NCI-H510A treated with DMSO at 0.1 percent for 48 hours (cell line): Measurements from ENCODE around the gene ZNF81.
A peak's percentile ranks its signal among the peaks of the same experiment; 100 is the strongest.
"Not testable (repeated sequence)": the region's sequence is repeated elsewhere in the genome, so short reads cannot be mapped to it uniquely, and the experiment has no call there.

Source experiments
- DNase-seq: peaks from one replicate; lab custom pipeline; 2025; lab: John Stamatoyannopoulos, UW

ZNF81 gene

DNA sequence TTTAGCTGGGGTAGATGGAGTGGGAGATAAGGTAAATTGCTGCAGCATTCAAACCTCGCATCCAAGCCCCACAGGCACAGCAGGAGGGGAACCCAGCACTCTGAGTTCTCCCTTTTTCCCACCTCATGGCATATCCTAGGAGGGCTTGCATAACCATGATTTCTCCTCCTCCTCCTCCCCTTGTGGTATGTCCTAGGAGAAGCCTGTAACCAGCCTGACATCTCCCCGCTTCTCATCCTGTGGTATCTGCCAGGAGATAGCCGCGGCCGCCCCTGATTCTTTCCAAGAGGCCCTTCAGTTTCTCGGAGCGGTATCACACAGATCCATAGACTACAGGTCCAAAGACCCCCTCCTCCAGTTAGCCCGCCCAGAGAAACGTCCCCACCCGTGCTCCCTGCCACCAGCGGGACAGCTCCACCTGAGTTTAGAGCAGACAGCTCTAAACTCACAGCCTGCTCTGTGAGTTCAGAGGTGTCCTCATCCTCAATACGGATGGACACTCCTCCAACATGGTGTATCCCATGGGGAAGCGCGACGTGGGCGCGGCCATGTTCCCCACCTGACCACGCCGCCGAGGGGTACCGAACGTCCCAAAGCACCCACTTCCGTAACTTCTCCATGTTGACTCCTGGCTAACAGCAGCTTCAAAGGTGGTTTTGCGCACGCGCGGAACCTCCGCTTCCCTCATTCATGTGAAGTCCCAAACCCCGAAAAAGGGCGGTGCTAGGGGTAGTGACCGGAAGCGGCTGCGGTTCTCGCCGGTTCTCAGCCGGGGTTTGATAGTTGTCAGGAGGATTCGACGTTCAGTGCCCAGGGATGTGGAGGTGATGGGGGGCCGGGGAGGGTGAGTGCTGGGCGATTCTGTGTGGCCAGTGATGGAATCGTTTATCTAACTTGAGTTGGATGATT is at the start of gene ZNF81:
Gene ZNF81 (plus strand): TSS at position 739 of the 909 bp plus-strand sequence. CDS start 9,366 bp downstream, outside the sequence.
- DNase-seq = peak; percentile 92

DNA sequence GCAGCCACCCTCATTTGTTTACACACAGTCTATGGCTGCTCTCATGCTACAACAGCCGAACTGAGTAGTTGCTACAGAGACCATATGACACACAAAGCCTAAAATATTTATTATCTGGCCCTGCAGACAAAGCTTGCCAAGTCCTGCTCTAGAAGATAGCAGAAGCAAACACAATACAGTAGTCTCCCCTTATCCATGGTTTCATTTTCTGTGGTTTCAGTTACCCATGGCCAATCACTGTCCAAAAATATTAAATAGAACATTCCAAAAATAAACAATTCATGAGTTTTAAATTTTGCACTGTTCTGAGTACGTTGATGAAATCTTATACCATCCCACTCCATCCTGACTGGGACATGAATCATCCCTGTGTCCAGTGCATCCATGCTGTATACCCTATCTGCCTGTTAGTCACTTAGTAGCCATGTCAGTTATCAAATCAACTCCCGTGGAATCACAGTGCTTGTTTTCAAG is 40.2 kb upstream of the ZNF81 start:
- no peak for DNase-seq

DNA sequence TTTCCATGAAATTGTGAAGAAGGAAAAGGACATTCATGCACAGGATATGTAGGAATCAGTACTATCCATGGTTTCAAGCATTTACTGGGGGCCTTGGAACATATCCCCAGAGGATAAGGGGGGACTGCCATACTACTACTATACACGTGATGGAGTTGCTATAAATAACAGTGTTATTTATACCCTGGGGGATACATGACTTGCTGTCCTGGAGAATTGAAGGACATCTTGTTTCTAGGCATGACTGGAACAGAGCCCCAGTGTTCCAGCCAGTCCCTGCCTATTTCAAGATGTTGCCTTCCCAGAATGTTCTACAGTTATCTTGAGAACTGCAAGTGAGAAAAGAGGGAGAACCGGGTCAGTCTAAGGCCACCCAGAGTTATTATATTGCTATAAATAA is 39.6 kb upstream of the ZNF81 start:
- DNase-seq = no peak

DNA sequence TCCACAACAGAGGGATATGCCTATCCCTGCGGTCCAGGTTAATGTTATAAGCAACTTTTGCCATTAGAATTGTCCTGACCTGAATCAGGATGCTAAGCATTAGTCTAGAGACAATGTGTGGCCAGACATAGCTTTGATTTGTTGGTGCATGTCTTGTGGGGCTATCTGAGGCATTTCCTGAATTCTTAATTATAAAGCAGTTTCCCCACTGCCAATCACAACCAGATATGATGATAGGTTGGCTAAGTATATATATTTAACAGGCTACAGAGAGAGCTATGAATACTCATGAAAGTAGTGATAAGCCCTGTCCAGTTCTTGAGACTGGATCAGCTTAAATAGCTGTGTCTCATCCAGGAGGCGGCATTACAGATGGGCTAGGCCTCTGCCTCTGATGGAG is 37.8 kb upstream of the ZNF81 start:
- DNase-seq = no peak

DNA sequence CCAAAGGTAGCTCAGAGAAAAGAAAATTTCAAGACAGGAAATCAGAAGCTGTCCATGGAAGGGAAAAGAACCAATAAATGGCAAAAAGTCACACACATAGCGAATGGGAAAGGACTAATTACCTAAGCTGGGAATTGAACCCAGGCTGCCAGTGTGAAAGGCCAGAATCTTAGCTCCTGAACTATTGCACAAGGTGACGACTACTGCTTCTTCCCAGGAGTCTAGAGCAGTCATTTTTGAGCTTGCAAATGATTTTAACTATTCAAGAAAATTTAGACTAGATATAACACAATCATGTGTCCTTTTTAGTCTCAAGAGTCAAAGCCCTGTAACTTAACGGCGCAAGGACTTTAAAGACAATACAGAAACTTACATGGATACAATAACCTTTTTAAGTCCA is 34.1 kb upstream of the ZNF81 start:
- no peak for DNase-seq

DNA sequence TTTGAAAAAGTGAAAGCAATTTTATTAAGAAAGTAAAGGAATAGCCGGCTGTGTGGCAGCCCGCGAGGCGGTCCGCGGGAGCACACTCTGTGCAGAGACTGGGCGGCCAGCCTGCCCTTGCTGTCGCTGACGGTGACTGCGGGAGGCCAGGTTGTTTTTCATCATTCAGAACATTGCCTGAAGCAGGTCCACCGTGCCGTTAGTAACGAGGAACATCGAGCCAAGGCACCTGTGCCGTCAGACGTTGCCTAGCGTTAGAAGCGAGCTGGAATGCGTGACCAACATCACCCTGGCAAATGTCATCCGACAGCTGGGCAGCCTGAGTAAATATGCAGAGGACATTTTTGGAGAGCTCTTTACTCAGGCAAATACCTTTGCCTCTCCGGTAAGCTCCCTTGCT is 33.6 kb upstream of the ZNF81 start:
- DNase-seq = peak; percentile 5

DNA sequence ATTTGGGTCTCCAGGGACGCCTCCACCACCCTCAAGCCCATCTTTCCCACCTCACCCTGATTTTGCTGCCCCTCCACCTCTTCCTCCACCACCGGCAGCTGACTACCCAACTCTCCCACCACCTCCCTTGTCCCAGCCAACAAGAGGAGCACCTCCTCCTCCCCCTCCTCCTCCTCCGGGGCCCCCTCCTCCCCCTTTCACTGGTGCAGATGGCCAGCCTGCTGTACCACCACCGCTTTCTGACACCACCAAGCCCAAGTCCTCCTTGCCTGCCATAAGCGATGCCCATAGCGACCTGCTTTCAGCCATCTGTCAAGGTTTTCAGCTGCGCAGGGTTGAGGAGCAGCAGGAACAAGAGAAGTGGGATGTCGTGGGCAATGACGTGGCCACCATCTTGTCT is 32.4 kb upstream of the ZNF81 start:
- DNase-seq = no peak

DNA sequence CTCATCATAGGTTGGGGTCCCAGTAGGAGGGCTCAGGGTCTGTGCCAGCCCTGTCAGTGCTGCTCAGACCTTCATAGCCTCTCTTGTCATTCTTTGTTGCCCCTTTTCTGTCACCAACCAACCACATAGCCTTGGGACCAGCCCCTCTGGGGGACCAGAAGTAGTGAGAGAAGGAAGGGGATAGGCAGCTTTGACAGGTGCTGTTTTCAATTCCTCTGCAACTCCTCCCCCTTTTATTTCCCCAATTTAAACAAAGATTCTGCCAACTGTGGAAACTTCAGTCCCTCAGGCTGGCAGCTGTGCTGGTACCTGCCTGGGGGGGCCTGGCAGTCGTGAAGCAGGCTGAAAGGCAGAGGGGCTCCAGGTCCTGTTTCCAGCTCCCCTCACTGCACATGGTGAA is 30.9 kb upstream of the ZNF81 start:
- DNase-seq = not testable (repeated sequence)

DNA sequence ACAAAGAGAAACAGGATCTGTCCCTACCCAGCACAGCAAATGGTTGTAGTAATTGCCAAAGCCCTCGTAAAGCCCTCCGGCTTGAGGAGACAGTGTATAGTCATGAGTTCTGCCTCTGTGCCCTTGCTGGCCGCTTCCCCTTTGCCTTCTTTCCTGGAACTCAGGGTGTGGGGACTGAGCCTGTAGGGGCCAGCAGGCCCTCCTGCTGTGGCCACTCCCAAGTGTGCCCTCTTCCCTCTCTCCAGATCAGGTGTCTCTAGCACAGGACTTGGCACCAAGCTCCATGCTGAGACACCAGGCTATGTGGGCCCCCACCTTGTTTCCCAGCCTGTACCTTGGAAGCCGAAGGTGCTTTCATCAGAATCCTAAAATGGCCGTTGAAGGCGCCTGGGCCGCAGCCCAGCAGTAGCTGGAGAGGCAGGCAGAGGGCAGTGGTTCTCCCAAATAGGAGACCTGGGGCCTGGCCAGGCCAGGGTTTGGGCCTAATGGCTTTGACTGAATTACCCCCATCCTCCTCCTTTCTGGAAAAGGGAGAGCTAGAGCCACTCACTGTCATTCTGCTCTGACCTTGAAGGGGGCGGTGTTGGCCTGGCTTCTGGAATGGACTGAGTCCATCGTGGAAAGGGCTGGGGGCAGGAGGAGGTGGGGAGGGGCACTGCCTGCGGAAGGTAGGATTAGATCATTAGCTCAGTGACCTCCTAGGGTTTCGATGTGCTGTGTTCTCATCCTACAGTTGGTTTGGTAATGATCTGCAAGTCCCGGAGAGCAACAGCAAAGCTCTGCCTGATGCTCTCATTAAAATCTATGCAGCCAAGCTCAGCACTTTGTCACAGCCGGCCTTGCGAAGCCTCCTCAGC is 30.1 kb upstream of the ZNF81 start:
- DNase-seq = not testable (repeated sequence)

DNA sequence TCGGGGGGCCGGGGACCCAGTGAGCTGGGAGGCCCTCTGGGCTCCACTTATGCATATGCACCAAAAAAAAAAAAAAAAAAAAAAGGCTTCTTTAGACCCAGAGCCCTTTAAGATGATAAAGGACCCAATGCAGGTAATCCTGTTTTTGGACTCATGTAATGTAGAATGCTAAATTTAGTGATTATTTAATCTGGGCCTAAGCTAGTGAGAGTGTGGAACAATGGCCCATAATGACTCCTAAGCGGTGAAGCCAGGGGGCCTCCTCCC is 29.5 kb upstream of the ZNF81 start:
- not testable (repeated sequence) for DNase-seq

DNA sequence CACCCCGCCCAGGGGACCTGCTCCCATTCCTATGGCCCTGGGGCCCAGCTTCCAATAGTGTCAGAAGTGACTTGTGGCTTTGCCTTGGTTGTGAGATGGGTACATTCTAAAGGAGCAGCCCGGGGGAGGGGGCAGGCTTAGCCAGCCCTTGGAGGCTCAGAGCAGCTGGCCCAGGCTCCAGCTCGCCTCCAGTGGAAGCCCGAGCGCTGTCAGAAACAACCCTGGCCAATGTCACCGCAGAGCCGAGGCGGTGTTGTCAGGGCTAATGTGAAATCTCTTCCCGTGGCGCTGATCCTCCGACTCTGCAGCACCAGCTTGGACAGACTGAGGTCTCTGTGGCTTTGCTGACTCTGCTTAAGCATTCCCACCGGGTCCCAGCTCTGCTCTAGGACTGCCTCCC is 29.2 kb upstream of the ZNF81 start:
- no peak for DNase-seq

DNA sequence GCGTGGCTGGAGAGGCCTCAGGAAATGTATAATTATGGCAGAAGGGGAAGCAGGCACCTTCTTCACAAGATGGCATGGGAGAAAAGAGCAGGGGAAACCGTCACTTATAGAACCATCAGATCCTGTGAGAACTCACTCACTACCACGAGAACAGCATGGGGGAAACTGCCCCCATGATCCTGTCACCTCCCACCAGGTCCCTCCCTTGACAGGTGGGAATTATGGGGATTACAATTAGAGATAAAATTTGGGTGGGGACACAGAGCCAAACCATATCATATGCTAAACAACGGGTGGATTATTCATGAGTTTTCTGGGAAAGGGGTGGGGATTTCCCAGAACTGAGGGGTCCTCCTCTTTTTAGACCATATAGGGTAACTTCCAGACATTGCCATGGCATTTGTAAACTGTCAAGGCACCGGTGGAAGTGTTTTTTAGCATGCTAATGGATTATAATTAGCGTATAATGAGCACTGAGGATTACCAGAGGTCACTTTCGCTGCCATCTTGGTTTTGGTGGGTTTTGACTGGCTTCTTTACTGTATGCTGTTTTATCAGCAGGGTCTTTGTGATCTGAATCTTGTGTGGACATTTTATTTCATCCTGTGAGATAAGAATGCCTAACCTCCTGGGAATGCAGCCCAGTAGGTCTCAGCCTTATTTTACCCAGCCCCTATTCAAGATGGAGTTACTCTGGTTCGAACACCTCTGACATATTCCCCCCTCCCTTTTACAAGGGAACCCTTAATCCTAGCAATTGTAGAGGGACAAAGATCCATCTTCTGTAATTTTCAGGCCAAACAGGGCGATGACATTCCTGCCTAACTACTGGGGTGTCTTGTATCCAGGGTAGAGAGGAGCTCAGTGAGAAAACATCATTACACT is 27.6 kb upstream of the ZNF81 start:
- no peak for DNase-seq

DNA sequence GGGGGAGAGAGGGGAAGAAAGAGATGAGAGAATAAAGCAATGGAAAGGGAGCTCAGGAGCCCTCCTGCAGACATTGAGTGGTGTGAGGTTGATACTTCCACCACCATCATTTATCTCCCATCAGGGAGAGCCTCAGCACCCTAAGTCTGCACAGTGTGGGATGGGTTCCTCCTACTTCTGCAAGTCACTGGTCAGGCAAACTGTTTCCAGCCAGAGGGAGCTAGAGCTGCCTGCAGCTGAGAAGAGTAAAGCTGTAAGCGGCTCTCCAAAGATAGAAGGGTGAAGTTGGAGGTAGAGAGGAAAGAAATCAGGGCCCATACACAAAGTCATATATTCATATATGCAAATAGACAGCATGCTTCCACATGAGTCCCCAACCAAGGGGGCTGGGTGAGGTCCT is 21.9 kb upstream of the ZNF81 start:
- DNase-seq = no peak

DNA sequence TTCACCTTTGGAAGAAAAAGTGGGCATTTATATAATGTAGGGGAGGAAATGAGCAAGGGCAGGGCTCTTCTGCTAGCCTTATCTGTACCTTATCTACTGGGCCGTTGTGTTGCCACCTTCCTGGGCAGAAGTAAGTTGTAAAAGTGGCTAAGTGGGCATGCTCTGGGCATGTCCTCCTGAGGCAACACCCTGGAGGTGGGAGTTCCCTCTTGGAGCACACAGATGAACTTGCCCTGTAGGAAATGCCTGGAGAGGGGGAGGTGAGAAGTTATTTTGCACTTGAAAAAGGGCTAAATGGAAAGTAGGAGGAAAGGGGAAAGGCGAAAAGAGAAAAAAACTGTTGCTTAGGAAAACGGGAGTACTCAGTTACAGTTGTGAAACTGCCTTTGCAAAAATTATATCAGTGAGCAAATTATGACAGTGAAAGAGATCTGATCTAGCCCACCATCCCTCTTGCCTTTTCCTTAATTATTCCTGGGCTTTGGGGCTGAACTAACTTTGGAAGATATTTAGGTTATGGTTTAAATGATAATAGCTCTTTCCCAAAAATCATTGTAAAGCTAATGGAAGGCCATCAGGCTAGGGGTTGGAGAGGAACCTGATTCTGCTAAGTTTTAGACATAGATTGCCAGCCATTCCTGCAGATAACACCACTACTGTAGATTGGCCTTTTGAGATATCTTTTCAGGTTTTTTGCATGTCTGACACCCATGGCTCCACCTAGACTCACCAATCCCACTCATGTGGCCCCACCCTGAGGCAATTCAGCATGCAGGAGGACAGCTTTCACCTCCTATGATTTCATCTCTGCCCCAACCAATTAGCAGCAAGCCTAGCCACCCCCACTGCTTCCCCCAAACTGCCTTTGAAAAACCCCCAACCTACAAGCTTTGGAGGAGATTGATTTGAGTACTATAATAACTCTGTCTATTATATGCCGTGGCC is 20.5 kb upstream of the ZNF81 start:
- DNase-seq = no peak

DNA sequence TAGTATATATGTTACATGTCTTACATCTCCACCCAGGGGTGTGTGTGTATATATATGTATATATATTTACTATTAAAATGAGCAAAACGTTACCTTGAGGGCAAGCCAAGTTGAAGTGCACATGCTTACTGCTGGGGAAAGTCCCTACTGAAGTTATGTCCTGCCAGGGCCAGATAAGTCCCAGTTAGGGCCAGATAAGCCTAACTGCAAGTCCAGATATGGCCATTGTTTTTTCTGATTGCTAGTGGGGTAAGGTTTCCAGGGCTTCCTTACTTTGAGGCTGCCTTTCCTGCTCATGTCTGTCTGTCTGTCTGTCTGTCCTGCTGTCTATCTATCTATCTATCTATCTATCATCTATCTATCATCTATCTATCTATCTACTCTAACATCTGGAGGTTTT is 19.3 kb upstream of the ZNF81 start:
- no peak for DNase-seq

DNA sequence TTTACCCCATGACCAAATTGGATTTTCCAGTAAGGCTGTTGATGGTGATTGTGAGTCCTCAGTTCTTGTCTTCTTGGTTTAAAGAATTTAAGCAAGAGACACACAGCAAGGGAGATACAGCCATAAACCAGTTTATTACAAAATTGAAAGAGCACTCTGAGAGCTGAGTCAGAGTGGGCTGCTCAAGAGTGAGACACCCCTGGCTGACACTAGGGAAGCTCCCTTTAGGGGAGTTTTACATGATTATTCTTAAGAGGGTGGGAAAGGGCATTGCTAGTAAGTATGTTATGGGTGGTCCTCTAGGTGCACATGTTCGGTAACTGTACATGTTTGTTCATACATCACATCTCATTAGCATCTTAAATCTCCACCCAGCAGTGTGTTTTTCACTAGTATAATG is 18.8 kb upstream of the ZNF81 start:
- DNase-seq = no peak

DNA sequence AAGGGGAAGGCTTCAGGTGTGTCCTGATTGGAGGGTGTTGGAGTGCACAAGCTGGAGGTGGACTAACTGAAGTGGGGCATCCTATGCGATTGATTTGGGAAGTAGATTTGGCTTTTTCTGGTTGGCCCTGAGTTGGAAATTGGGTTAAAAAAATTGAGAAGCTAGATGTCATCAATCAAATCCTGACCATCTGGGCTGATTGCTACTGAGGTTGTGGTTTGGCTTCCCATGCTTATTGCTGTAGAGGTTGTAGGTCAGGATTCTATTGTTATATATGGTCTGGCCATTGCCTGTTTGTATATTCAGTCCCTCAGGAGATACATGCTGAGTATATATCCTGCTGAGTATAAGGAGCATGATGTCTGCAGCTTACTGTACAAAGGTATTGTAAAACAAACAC is 7.7 kb upstream of the ZNF81 start:
- no peak for DNase-seq

DNA sequence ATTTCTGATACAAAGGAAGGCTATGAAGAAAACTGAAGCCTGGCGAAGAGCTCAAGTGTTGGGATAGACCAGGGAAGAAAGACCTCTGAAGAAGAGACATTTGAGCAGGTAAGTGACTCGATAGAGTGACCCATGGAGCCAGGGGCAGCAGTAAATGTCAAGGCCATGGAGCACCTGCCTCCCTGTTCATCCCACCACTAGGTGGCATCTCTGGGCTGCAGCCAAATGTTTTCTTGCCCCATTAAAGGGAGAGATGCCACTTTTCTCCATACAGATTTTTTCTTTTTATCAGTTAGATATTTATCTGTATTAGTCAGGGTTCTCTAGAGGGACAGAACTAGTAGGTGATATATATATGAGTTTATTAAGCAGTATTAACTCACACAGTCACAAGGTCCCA is 4.9 kb upstream of the ZNF81 start:
- DNase-seq = peak; percentile 42

DNA sequence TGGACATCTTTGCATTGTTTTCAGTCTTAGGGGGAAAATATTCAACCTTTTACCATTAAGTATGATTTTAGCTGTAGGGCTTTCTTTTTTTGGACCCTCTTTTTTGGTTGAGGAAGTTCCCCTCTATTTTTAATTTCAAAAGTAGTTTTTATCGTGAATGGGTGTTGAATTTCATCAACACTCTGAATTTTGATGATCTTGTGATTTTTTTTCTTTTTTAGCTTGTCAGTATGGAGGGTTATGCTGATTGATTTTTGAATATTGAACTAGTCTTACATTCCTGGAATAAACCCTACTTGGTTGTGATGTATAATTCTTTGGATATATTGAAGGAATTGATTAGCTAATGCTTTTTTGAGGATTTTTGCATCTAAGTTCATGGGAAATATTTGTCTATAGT is 1.7 kb downstream of the ZNF81 start:
- no peak for DNase-seq

DNA sequence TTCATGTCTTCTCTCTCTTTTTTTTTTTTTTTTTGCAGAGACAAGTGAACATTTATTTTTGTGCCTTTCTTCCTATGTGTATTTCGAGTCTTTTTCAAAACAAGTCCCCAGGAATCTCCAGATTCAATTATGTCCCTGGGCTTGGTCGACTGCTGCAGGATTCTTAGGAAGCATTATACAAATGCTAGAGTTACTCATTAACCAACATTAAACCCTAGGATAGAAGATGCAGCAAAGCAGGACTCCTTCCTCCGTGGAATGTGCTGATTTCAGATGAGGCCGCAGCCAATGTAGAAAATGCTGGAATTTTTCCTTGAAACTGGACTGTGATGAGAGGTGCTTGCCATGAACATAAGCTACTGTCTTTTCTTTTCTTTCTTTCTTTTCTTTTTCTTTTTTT is 3.4 kb downstream of the ZNF81 start:
- no peak for DNase-seq

DNA sequence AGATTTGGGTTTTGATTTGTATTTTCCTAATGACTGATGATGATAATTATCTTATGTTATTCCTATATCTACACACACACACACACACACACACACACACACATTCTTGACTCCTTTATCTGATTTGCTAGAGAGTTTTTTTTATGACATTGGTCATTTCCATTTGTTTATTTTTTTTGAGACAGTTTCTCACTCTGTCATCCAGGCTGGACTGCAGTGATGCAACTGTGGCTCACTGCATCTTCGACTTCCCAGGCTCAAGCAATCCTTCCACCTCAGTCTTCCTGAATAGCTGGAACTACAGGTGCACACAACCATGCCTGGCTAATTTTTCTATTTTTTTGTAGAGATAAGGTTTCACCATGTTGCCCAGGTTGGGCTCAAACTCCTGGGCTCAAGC is 6.7 kb downstream of the ZNF81 start:
- DNase-seq = no peak
